ENCODE measurements around the gene SLC38A6. TPM values are rescaled to one million over a fixed set of nuclear protein-coding genes. Genes with fewer than 3 reads are reported as not detected.

Gene SLC38A6
- total and polyA plus RNA-seq, 11 donors = 1.6 to 19.6 (median 3.5) TPM

DNA sequence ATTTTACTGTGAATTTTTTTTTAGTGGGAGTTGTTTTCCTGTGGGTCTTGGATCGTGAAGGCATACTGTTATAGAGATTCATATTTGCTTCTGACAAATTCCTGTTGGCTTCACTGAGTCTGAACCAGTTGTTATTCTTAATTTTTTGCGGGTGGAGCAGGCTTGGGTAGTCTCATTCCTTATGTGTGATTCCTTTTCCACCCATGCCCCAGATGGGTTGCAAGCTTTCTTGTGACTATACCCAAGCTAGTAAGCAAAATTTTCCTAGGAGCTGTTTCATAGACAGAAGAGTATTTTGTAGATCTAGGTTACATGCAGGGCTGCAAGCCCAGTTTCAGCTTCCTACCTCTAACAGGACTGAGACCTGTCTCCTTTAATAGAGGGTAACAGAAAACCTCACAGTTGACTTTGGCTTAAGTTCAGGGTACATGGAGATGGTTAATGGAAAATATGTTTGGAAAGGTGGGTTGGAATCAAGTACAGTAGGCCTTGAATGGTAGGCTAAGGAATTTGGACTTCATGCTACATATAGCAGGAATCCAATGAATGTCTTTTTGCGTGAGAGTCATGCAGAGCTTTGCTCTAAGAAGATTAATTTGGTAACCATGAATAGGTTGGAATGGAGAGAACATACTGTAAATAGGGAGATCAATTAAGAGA, 29.1 kb upstream of the SLC38A6 start:
- Histone ChIP-seq H3K4me3 (peak overlapping the region in 1 of 12 donors; percentile 22), H3K9me3 (peaks cover 0 to 38% (median 6%) of the 10 kb centered on the region in 12 donors), H3K27me3 (no peaks in the 10 kb centered on the region), H3K4me1 (peaks cover 0 to 34% (median 2%) of the 10 kb centered on the region in 12 donors), H3K27ac (peak overlapping the region in 3 of 12 donors; percentile 31 to 52 (median 40)), H3K36me3 (no peaks in the 10 kb centered on the region)
- intact Hi-C loops (cut with DNase I) = no loop called here
- peak in 1 of 4 donors; percentile 20 for ATAC-seq
- DNase-seq = no peak
- 47 to 52% (median 48%) methylated on average over 3 of the region's 3 CpGs for WGBS, 4 donors
- TF ChIP-seq, protein P1, sequence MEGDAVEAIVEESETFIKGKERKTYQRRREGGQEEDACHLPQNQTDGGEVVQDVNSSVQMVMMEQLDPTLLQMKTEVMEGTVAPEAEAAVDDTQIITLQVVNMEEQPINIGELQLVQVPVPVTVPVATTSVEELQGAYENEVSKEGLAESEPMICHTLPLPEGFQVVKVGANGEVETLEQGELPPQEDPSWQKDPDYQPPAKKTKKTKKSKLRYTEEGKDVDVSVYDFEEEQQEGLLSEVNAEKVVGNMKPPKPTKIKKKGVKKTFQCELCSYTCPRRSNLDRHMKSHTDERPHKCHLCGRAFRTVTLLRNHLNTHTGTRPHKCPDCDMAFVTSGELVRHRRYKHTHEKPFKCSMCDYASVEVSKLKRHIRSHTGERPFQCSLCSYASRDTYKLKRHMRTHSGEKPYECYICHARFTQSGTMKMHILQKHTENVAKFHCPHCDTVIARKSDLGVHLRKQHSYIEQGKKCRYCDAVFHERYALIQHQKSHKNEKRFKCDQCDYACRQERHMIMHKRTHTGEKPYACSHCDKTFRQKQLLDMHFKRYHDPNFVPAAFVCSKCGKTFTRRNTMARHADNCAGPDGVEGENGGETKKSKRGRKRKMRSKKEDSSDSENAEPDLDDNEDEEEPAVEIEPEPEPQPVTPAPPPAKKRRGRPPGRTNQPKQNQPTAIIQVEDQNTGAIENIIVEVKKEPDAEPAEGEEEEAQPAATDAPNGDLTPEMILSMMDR (IDR thresholded peaks at IDR 0.05) = no peak
- TF ChIP-seq POLR2A (IDR thresholded peaks at IDR 0.05) = no peak

DNA sequence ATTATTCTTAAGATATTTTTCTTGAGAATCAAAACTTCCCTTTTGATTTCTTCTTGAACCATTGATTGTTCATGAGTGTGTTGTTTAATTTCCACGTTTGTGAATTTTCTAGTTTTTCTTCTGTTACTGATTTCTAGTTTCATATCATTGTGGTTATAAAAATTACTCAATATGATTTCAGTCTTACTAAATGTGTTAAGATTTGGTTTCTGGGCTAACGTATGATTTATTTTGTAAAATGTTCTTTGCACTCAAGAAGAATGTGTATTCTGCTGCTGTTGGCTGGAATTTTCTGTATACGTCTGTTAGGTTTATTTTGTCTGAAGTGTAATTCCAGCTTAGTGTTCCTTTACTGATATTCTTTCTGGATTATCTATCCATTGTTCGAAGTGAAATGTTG, 24.8 kb upstream of the SLC38A6 start:
- peaks cover 0 to 67% (median 24%) of the 10 kb centered on the region in 12 donors for H3K9me3 ChIP-seq
- intact Hi-C loops (cut with DNase I) = no loop called here

DNA sequence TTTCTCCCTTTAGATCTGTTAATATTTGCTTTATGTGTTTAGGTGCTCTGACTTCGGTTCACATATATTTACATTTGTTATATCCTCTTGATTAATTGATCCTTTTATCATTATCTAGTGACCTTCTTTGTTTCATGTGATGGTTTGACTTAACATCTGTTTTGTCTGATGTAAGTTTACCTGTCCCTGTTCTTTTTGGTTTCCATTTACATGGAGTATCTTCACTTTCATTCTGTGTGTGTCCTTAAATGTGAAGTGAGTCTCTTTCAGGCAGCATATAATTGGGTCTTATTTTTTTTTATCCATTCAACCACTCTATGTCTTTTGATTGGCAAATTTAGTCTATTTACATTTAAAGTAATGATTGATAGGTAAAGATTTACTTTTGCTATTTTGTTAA, 24.4 kb upstream of the SLC38A6 start:
- Histone ChIP-seq H3K27ac (no peak overlapping the region), H3K4me1 (peaks cover 0 to 6% (median 0%) of the 10 kb centered on the region in 12 donors), H3K36me3 (peaks cover 0 to 12% (median 0%) of the 10 kb centered on the region in 9 donors), H3K4me3 (no peak overlapping the region), H3K9me3 (peaks cover 0 to 67% (median 24%) of the 10 kb centered on the region in 12 donors), H3K27me3 (no peaks in the 10 kb centered on the region)
- WGBS, 4 donors = 96 to 100% (median 97%) methylated on average over 1 of the region's 1 CpG
- no peak for DNase-seq
- intact Hi-C loops (cut with DNase I) = no loop called here
- TF ChIP-seq, protein P1 (IDR thresholded peaks at IDR 0.05) = no peak
- TF ChIP-seq POLR2A (IDR thresholded peaks at IDR 0.05) = no peak
- no peak for ATAC-seq

More for the DNA sequence above, 24.8 kb upstream of the SLC38A6 start:
- Histone ChIP-seq H3K27ac (no peak overlapping the region), H3K36me3 (peaks cover 0 to 12% (median 0%) of the 10 kb centered on the region in 9 donors), H3K4me1 (peaks cover 0 to 9% (median 0%) of the 10 kb centered on the region in 12 donors), H3K27me3 (no peaks in the 10 kb centered on the region), H3K4me3 (no peak overlapping the region)
- DNase-seq (no peak), ATAC-seq (no peak)
- TF ChIP-seq POLR2A (IDR thresholded peaks at IDR 0.05) = no peak
- TF ChIP-seq, protein P1 (IDR thresholded peaks at IDR 0.05) = no peak
- WGBS, 4 donors = 94 to 96% (median 95%) methylated on average over 4 of the region's 4 CpGs

DNA sequence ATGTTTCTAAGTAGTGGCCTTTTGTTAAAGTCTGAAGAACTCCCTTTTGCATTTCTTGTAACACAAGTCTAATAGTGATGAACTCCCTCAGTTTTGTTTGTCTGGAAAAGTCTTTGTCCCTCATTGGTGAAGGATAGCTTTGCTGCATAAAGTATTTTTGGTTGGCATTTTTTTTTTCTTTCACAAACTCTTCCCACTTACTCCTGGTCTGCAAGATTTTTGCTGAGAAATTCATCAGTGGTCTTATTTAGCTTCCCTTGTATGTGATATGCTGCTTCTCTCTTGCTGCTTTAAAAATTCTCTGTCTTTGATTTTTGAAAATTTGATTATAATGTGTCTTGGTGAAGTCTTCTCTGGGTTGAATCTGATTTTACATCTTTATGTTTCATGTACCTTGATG, 22.9 kb upstream of the SLC38A6 start:
- Histone ChIP-seq H3K4me3 (no peak overlapping the region), H3K4me1 (no peaks in the 10 kb centered on the region), H3K36me3 (peaks cover 0 to 12% (median 0%) of the 10 kb centered on the region in 9 donors), H3K9me3 (peaks cover 0 to 66% (median 24%) of the 10 kb centered on the region in 12 donors), H3K27me3 (no peaks in the 10 kb centered on the region), H3K27ac (no peak overlapping the region)
- ATAC-seq (no peak), DNase-seq (no peak)
- TF ChIP-seq POLR2A (IDR thresholded peaks at IDR 0.05) = no peak
- TF ChIP-seq, protein P1 (IDR thresholded peaks at IDR 0.05) = no peak
- intact Hi-C loops (cut with DNase I) = no loop called here

Measured in heart left ventricle (tissue), 16 donors.